NCI-H1694 (cell line): ENCODE measurements around the gene SEPTIN1.
"Not testable (repeated sequence)": the region's sequence is repeated elsewhere in the genome, so short reads cannot be mapped to it uniquely, and the experiment has no call there.

Experiments used
- DNase-seq: peaks from one replicate; lab custom pipeline; 2025; lab: John Stamatoyannopoulos, UW

Gene SEPTIN1

GRCh38 chr16:30341971-30342370 lies 40.4 kb downstream of the SEPTIN1 start:
- not testable (repeated sequence) for DNase-seq

GRCh38 chr16:30340621-30341020 lies 41.7 kb downstream of the SEPTIN1 start:
- no peak for DNase-seq

- not testable (repeated sequence) for DNase-seq
Observed at GRCh38 chr16:30338715-30339114, 43.6 kb downstream of the SEPTIN1 start.

- not testable (repeated sequence) for DNase-seq
Observed at GRCh38 chr16:30337964-30338357, 44.4 kb downstream of the SEPTIN1 start.

GRCh38 chr16:30335598-30336474 lies 46.5 kb downstream of the SEPTIN1 start:
- DNase-seq: no peak

- peak; percentile 11 for DNase-seq
Observed at GRCh38 chr16:30335028-30335597, 47.2 kb downstream of the SEPTIN1 start.

GRCh38 chr16:30334473-30334989 lies 47.8 kb downstream of the SEPTIN1 start:
- DNase-seq: peak; percentile 11
